BJ (cell line): ENCODE measurements around the gene PPP1R11. TPM values are rescaled to one million over a fixed set of nuclear protein-coding genes. Genes with fewer than 3 reads are reported as not detected.
"Not testable (repeated sequence)": the region's sequence is repeated elsewhere in the genome, so short reads cannot be mapped to it uniquely, and the experiment has no call there.

Source experiments
- CTCF ChIA-PET: fragments of 350-600 bp; formaldehyde crosslinking; extraction: SDS; loops from one replicate; lab custom pipeline; 2021; ENCODE audit warnings: antibody characterized with exemption, inconsistent platforms; lab: Yijun Ruan, JAX
- POLR2A ChIA-PET: fragments of 300-600 bp; sonication (Branson Sonifier 250); formaldehyde crosslinking; extraction: SDS; loops from one replicate; lab custom pipeline; 2021; ENCODE audit warnings: antibody characterized with exemption; lab: Charles Lee
- DNase-seq: peaks from one replicate; pipeline ENCODE4 v3.0.0-alpha.2; 2011; ENCODE audit warnings: low read depth
- H3K27me3 ChIP-seq: 2 replicates; pipeline ENCODE4 v1.6.0; 2011; ENCODE audit warnings: low read length; ENCODE audit not compliant: control insufficient read depth, insufficient read depth
- H3K36me3 ChIP-seq: 2 replicates; pipeline ENCODE4 v1.5.1; 2011; ENCODE audit warnings: low read length; ENCODE audit not compliant: control insufficient read depth, insufficient read depth
- H3K4me3 ChIP-seq: 2 replicates; pipeline ENCODE4 v1.5.1; 2011; ENCODE audit warnings: low read depth, mild to moderate bottlenecking, control low read depth, low read length
- polyA minus RNA-seq: library from RNA; depleted of rRNA, polyadenylated mRNA; stranded (reverse); fragments of >200 nt; gene quantifications from 2 replicates; pipeline ENCODE4 v1.2.3, GENCODE V29; 2011; rRNA and poly(A)+ RNA removed
- polyA plus RNA-seq: library from polyadenylated mRNA; depleted of rRNA; stranded (reverse); fragments of >200 nt; gene quantifications from 2 replicates; pipeline ENCODE4 v1.2.3, GENCODE V29; 2011; rRNA removed
- TF ChIP-seq, protein P1 (sequence below): IDR thresholded peaks from 2 replicates; pipeline ENCODE4 v1.5.1; 2011; ENCODE audit warnings: low read depth, mild to moderate bottlenecking, control low read depth, inconsistent platforms, low read length, moderate library complexity; ENCODE audit not compliant: insufficient read depth

The PPP1R11 gene, protein sequence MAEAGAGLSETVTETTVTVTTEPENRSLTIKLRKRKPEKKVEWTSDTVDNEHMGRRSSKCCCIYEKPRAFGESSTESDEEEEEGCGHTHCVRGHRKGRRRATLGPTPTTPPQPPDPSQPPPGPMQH
- polyA plus RNA-seq (56.4 and 70.2 TPM in 2 replicates), polyA minus RNA-seq (16.5 and 23.2 TPM in 2 replicates)

DNA sequence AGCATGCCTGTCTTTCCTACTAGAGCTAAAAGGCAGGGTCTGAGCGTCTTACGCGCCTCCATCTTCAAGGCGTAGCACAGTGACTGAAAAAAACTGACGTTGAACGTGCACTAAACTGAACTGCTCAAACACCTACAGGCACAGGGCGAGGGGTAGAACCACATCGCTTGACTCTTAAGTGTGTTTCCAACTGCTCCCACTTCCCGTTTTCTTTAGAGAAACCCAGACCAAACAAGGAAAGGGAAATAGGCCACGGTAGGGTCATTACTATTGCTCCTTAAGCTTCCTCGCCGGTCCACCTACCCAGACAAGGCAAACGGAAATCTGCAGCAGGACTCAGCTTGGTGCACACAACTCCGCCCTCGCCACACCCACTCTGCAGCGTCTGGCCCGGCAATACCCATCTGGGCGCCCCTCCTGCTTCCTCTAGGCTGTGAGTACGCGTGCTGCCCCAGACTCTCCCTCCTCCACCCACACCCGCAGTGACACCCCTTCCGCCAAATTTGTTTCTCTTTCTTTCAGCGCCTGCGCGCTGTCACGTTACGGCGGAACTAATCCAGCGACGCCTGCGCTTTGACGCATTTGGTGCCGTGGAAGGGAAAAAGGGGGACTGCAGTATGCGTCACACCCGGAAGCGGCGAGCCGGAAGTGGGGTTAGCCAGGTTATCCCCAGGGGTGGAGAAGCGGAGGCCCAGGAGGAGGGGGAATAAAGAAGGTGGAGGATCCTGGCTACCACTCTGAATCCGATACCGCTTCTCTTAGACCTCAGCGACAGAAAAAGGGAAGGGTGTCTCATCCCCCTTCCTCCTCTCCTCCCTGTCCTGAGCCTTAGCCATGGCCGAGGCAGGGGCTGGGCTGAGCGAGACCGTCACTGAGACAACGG is at the start of gene PPP1R11:
Gene PPP1R11, plus strand, starts transcription at position 622 of the 883 bp plus-strand sequence. Its CDS starts 213 bp downstream, at position 835.
- TF ChIP-seq, protein P1, sequence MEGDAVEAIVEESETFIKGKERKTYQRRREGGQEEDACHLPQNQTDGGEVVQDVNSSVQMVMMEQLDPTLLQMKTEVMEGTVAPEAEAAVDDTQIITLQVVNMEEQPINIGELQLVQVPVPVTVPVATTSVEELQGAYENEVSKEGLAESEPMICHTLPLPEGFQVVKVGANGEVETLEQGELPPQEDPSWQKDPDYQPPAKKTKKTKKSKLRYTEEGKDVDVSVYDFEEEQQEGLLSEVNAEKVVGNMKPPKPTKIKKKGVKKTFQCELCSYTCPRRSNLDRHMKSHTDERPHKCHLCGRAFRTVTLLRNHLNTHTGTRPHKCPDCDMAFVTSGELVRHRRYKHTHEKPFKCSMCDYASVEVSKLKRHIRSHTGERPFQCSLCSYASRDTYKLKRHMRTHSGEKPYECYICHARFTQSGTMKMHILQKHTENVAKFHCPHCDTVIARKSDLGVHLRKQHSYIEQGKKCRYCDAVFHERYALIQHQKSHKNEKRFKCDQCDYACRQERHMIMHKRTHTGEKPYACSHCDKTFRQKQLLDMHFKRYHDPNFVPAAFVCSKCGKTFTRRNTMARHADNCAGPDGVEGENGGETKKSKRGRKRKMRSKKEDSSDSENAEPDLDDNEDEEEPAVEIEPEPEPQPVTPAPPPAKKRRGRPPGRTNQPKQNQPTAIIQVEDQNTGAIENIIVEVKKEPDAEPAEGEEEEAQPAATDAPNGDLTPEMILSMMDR, result no peak
- H3K4me3 ChIP-seq, result peak within 1 kb of the TSS; percentile 89
- ChIA-PET CTCF (interaction anchor here (0.9 kb wide), 1 partner anchor 9 kb away, joined by 3 read pairs; no protein-coding TSS in a partner anchor), POLR2A (interaction anchor here (0.6 to 1.0 kb wide), 2 partner anchors 37 to 179 kb away, joined by 3 to 4 read pairs; no protein-coding TSS in a partner anchor)
- DNase-seq, result peak; percentile 98
- H3K36me3 ChIP-seq, result peaks cover 5% of the 10 kb centered on the region
- H3K27me3 ChIP-seq, result peaks cover 3% of the 10 kb centered on the region

DNA sequence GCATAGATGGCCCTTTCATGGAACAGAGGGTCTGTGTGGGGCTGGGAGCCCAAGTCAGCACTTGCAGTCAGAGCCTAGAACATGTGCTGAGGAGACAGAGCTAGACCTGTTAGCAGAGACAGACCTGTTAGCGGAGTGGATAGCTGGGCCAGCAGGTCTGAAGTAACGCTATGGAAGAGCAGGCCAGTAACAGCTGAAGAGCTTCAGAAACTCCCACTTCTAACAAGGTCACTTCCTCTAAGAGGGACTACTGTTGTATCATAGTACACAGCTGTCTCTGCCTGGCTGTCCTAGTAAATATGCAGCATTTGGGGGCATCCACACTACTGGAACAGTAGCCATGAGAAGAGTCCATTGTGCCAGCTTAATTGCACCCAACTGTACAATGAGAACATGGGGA is 47.2 kb upstream of the PPP1R11 start:
- H3K27me3 ChIP-seq, result no peaks in the 10 kb centered on the region
- H3K4me3 ChIP-seq, result no peak overlapping the region
- POLR2A ChIA-PET, result no interaction called here
- H3K36me3 ChIP-seq, result no peaks in the 10 kb centered on the region
- CTCF ChIA-PET, result interaction anchor here (1.1 to 1.2 kb wide), 2 partner anchors 12 to 18 kb away, joined by 3 read pairs; no protein-coding TSS in a partner anchor
- TF ChIP-seq, protein P1, result no peak
- no peak for DNase-seq

DNA sequence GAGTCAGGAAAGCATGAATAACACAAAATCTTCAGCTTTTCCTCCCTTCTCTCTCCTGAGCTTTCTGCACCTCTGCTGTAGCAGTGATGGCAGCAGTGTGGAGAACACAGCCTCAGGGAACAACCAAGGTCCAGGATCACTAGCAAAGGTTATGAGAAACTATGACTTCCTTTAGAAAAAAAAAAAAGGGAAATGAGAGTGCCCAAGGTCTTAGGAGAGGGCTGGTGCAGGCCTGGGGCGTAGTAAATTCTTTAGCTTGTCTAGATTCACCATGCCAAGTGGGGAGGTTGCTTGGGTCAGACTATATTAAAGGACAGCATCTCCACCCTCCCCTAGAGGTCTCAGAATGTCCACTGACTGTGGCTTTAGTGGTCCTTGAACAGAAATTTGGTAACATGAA is 46.4 kb upstream of the PPP1R11 start:
- DNase-seq, result no peak
- TF ChIP-seq, protein P1, result no peak
- Histone ChIP-seq H3K4me3 (no peak overlapping the region), H3K27me3 (no peaks in the 10 kb centered on the region), H3K36me3 (no peaks in the 10 kb centered on the region)
- ChIA-PET POLR2A (no interaction called here), CTCF (interaction anchor here (1.1 to 1.2 kb wide), 2 partner anchors 11 to 17 kb away, joined by 3 read pairs; no protein-coding TSS in a partner anchor)

DNA sequence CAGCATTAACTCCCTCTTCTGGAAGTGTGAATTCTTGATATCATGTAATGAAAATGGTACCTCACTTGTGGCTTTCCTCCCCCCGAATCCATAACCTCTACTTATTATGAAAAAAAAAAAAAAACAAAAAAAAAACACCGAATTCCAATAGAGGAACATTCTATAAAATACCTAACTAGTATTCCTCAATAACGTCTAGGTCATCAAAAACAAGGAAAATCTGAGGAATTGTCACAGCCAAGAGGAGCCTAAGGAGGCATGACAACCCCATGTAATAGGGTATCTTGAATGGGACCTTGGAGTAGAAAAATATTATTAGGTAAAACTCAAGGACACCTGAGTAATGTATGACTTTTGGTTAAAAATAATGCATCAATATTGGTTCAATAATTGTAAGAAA is 44.8 kb upstream of the PPP1R11 start:
- ChIA-PET POLR2A (no interaction called here), CTCF (no interaction called here)
- DNase-seq, result no peak
- Histone ChIP-seq H3K36me3 (no peaks in the 10 kb centered on the region), H3K27me3 (no peaks in the 10 kb centered on the region), H3K4me3 (no peak overlapping the region)
- TF ChIP-seq, protein P1, result no peak

DNA sequence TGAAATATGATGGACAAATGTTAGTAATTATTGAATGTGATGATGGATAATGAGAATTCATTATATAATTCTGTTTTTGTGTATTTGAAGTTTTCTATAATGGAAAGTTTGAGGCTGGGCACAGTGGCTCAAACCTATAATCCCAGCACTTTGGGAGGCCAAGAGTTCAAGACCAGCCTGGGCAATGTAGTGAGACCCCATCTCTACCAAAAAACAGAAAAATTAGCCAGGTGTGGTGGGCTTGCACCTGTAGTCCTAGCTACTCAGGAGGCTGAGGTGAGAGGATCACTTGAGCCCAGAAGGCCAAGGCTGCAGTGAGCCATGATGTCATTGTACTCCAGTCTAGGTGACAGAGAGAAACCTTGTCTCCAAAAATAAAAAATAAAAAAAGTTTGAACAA is 44.3 kb upstream of the PPP1R11 start:
- CTCF ChIA-PET, result interaction anchor here (0.6 to 0.7 kb wide), 2 partner anchors 10 to 171 kb away, joined by 3 read pairs; no protein-coding TSS in a partner anchor
- H3K27me3 ChIP-seq, DNase-seq, POLR2A ChIA-PET, H3K36me3 ChIP-seq, H3K4me3 ChIP-seq: not testable (repeated sequence)
